Effector memory CD4-positive, alpha-beta T cell (primary cell): Measurements from ENCODE around the gene SETD9.
A peak's percentile ranks its signal among the peaks of the same experiment; 100 is the strongest.

Experiments used
- DNase-seq, 3 donors: peaks; one replicate each; pipeline ENCODE4 v3.0.0-alpha.2; 2020
- H3K27ac ChIP-seq: 2 replicates; pipeline ENCODE4 v1.7.0; 2013; ENCODE audit warnings: mild to moderate bottlenecking, low read length, moderate library complexity; ENCODE audit not compliant: insufficient read depth, poor library complexity, severe bottlenecking
- H3K27me3 ChIP-seq: replicated peaks from 2 replicates; pipeline ENCODE4 v1.7.0; 2013; ENCODE audit warnings: mild to moderate bottlenecking, low read length; ENCODE audit not compliant: insufficient read depth, control insufficient read depth, poor library complexity, severe bottlenecking
- H3K36me3 ChIP-seq: 2 replicates; pipeline ENCODE4 v1.7.0; 2013; ENCODE audit warnings: mild to moderate bottlenecking, low read length, moderate library complexity; ENCODE audit not compliant: control insufficient read depth, insufficient read depth
- H3K4me1 ChIP-seq: 2 replicates; pipeline ENCODE4 v1.7.0; 2013; ENCODE audit warnings: low read length, mild to moderate bottlenecking; ENCODE audit not compliant: control insufficient read depth, insufficient read depth, poor library complexity, severe bottlenecking
- H3K4me3 ChIP-seq: 2 replicates; pipeline ENCODE4 v1.7.0; 2013; ENCODE audit warnings: low read length, low read depth, mild to moderate bottlenecking; ENCODE audit not compliant: insufficient read depth, poor library complexity, severe bottlenecking
- H3K9me3 ChIP-seq: 2 replicates; pipeline ENCODE4 v1.7.0; 2013; ENCODE audit warnings: mild to moderate bottlenecking, low read length, moderate library complexity; ENCODE audit not compliant: control insufficient read depth

The SETD9 gene

DNA sequence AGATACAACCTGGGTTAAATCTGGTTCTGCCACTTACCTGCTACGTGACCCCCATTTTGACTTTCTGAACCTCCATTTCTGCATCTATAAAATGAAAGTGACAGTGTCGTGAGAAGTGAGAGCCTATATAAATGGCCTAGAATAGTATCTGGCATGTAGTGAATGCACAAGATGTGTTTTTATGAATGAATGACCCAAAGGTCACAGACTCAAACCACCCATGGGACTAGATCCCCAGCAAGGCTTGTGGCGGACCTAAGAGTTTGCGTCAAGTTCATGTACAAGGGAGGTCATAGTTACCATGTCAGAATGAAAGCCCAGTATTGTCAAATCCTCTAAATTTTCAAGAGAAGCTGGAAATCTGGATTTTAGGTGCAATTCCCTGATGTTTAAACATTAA lies 11.2 kb upstream of the SETD9 start:
- H3K9me3 ChIP-seq: no peaks in the 10 kb centered on the region
- peaks cover 8% of the 10 kb centered on the region for H3K36me3 ChIP-seq
- H3K4me1 ChIP-seq: no peaks in the 10 kb centered on the region
- DNase-seq: no peak
- no peak overlapping the region for H3K27ac ChIP-seq
- H3K27me3 ChIP-seq: no peaks in the 10 kb centered on the region
- no peak overlapping the region for H3K4me3 ChIP-seq

DNA sequence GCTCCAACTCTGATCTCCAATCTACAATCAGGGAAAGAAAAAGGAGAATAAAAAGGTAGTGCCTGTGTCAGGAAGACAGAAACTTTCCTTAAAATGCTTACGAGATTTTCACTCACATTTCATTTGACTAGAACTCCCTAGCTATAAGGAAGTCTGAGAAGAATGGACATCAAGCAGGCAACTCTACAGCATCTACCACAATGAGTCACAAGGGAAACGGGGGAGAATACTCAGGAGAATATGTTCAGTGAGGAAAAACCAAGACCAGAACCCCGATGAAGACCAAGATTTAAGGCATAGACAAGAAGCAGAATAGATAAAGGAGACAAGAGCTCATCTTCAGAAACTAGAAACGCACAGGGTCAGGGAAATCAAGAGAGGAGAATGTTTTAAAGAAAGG lies 9.0 kb upstream of the SETD9 start:
- Histone ChIP-seq H3K4me1 (no peaks in the 10 kb centered on the region), H3K27ac (no peak overlapping the region), H3K36me3 (no peaks in the 10 kb centered on the region), H3K4me3 (no peak overlapping the region), H3K27me3 (no peaks in the 10 kb centered on the region), H3K9me3 (no peaks in the 10 kb centered on the region)
- no peak for DNase-seq

DNA sequence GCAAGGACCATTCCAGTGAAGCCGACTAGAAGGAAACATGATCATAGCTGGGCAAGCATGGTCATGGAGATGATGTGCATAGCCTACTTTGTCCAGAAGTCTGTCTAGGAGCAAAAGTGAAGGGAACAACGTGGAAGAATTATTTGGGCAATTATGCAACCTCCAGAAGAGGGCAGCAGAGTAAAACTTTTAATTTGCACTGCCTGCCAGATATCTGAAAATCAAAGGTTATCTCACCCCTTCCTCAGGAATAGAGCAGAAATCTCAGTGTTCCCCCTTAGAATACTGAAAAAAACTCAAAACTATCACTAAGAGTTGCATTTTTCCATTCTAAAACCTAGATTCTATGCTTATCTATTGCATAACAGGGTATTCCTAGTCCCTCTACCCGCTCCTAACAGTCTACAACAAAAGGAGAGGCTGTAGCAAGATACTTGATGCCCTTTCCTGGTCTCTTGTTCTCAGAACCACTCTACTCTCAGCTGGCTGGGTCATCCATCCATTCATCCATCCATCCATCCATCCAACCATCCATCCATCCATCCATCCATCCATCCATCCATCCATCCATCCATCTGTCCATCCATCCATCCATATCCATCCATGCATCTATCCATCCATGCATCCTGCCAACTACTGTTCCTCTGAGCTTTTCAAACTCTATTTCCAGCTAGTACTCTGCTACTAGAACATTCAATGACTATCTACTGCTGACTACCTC lies 8.4 kb upstream of the SETD9 start:
- no peak overlapping the region for H3K4me3 ChIP-seq
- H3K27me3 ChIP-seq: no peaks in the 10 kb centered on the region
- H3K9me3 ChIP-seq: no peaks in the 10 kb centered on the region
- no peak overlapping the region for H3K27ac ChIP-seq
- no peaks in the 10 kb centered on the region for H3K36me3 ChIP-seq
- no peaks in the 10 kb centered on the region for H3K4me1 ChIP-seq
- DNase-seq: peak in 1 of 3 donors; percentile 4

DNA sequence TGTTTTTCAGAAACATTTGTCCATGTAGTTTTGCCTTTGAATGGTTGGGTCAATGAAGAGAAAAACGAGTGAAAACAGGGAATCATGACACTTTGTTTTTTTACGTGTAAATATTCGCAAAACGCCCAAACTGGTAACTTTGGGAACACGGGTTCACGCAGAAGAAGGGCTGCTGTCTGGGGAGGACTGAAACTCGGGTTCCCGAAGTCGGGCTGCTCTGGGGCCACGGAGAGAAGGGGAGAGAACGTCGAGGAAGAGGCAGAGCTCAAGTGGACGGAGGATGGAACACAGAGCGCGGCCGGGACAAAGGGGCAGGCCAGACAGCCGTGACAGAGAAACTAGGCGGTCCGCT lies 478 bp upstream of the SETD9 start:
- Histone ChIP-seq H3K4me1 (peaks cover 17% of the 10 kb centered on the region), H3K9me3 (no peaks in the 10 kb centered on the region), H3K4me3 (peak overlapping the region; percentile 75), H3K36me3 (no peaks in the 10 kb centered on the region), H3K27ac (peak overlapping the region; percentile 75), H3K27me3 (no peaks in the 10 kb centered on the region)
- DNase-seq: no peak

DNA sequence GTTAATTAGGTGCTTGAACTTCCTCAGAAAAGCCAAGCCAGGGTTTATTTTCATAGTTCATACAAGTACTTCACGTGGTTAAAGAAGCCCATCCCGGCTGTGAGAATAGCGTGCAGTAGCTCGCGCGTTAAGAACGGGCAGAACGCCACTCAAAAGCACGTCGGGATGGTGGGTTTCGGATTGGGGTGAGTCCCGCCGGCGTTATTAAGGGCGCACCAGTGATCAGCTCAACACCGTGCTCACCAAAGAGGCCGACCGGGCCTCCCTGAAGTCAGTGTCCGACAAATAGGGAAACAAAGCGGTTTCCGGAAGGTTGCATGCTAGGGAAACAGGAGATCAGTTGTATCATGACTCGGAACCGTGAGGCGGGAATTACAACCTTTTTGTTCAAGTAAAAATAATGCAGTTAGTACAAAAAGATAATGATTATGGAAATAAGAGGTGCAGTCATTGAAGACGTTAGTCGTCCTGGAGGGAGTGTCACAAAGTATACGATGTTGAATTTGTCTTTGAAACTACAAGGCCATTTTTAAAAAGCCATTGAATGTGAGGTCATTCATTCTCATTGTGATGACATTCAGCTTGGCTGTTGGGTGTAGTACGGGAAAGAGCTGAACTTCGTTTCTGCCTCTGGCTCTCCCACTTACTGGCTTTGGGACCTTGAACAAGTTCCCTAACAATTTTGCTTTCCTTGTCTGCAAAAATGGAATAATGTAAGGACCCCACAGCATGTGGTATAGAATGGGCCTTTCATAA lies 992 bp downstream of the SETD9 start:
- peak in 2 of 3 donors; percentile 3 to 22 for DNase-seq
- no peaks in the 10 kb centered on the region for H3K36me3 ChIP-seq
- H3K4me3 ChIP-seq: peak overlapping the region; percentile 75
- no peaks in the 10 kb centered on the region for H3K9me3 ChIP-seq
- H3K27me3 ChIP-seq: no peaks in the 10 kb centered on the region
- peaks cover 17% of the 10 kb centered on the region for H3K4me1 ChIP-seq
- H3K27ac ChIP-seq: peak overlapping the region; percentile 75

DNA sequence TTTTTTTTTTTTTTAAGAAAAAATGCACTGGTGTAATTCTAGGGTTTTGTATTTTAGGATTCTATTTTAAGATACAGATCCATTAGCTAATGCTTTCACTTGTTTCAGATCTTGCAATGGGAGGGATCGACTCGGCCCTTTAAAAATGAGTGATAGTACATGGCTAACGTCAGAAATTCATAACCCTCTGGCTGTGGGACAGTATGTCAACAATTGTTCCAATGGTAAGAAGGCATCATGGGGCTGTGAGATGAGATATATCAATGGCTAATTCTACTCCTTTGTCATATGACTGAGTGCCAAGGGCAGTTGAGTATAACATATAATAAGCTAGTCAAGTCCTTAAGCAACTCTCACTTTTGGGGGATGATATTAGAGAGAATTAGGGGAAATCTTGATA lies 4.4 kb downstream of the SETD9 start:
- no peaks in the 10 kb centered on the region for H3K36me3 ChIP-seq
- H3K4me1 ChIP-seq: peaks cover 17% of the 10 kb centered on the region
- H3K27ac ChIP-seq: no peak overlapping the region
- H3K27me3 ChIP-seq: no peaks in the 10 kb centered on the region
- DNase-seq: no peak
- H3K9me3 ChIP-seq: no peaks in the 10 kb centered on the region
- no peak overlapping the region for H3K4me3 ChIP-seq

DNA sequence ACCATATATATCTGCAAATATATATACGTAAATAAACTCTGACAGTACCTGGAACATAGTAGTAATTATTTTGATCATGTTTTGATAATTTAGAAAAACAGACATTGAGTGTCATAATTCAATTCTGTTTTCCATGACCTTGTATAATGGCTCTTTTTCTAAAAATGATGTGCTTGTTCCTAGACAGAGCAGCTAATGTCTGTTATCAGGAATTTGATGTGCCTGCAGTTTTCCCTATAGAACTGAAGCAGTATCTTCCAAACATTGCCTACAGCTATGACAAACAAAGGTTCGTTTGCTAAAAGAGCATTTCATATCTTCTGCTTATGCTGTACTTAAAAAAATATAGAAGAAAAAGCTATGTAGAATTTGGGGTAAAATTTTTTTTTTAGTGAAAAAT lies 5.3 kb downstream of the SETD9 start:
- Histone ChIP-seq H3K9me3 (no peaks in the 10 kb centered on the region), H3K36me3 (no peaks in the 10 kb centered on the region), H3K4me3 (no peak overlapping the region), H3K27ac (no peak overlapping the region), H3K27me3 (no peaks in the 10 kb centered on the region), H3K4me1 (peaks cover 12% of the 10 kb centered on the region)
- DNase-seq: no peak

DNA sequence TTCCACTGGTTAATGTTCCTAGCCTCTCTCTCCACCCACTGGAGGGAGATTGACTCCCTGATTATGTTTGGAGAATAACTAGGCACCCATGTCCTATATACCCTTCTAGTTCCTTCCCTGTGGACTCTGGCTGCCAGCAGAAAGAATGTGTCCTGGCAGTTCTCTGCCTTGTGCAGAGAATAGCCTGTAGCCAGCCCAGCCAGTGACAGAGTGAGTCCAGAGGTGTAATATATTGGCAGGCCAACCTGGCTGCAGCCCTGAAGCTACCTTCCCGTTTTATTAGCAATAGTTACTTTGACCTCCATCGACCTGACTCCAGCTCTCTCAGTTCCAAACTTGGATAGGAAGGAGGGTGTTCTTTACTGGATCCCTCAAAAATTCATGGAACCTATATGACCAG lies 8.1 kb downstream of the SETD9 start:
- DNase-seq: no peak

DNA sequence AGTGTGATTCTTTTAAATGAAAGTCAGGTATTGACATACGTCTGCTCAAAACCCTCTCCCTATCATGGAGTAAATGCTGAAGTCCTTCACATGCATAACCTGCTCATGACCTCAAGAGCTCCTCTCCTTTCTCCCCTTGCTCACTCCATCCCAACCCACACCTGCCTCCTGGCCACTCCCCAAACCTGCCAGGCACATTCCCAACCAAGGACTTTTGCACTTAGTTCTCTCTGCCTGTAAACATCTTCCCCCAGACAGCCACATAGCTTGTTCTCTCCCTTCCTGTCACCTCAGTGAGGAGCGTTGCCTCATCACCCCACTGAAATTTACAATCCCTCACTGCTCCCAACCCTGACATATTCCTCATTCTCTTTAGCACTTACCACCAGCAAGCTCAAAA lies 8.7 kb downstream of the SETD9 start:
- DNase-seq: no peak
- no peak overlapping the region for H3K27ac ChIP-seq
- peaks cover 8% of the 10 kb centered on the region for H3K36me3 ChIP-seq
- H3K9me3 ChIP-seq: no peaks in the 10 kb centered on the region
- H3K4me3 ChIP-seq: no peak overlapping the region
- no peaks in the 10 kb centered on the region for H3K27me3 ChIP-seq
- H3K4me1 ChIP-seq: no peaks in the 10 kb centered on the region

More for the DNA sequence above, 8.1 kb downstream of the SETD9 start:
- no peaks in the 10 kb centered on the region for H3K27me3 ChIP-seq
- H3K9me3 ChIP-seq: no peaks in the 10 kb centered on the region
- H3K27ac ChIP-seq: no peak overlapping the region
- peaks cover 3% of the 10 kb centered on the region for H3K36me3 ChIP-seq
- H3K4me1 ChIP-seq: no peaks in the 10 kb centered on the region
- H3K4me3 ChIP-seq: no peak overlapping the region

DNA sequence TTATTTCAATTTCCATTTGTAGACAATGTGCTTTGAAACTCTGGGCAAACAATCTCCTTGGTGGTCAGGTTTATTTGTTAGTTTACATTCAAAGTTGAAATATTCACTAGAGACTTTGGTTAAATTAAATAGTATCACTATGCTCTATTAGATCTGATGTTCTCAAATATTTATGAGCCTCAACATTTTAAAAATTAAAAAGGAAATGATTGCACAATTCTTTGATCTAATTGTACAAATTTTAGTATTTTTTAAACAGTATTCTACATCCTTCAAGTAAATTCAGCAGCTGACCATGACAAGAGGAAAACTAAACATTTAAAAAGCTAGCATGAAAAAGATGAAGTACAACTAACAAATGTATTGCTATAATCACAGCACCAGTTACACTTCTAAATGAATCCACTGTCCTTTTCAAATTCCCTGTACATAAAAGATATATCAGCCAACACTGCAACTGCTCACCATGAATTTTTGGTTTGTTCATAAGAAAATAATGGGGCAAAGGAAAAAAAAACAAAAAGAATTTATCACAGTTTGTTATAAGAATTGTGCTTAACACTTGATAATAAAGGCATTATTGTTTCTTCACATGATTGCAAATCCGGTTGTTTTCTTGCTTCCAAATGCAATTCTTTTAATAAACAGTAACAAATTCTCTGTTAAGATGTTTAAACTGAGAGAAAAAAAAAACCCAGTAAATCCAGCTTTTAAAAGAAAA lies 10.7 kb downstream of the SETD9 start:
- no peaks in the 10 kb centered on the region for H3K9me3 ChIP-seq

More for the DNA sequence above, 10.7 kb downstream of the SETD9 start:
- H3K27ac ChIP-seq: no peak overlapping the region
- no peak overlapping the region for H3K4me3 ChIP-seq
- peaks cover 20% of the 10 kb centered on the region for H3K36me3 ChIP-seq
- DNase-seq: no peak
- no peaks in the 10 kb centered on the region for H3K27me3 ChIP-seq
- no peaks in the 10 kb centered on the region for H3K4me1 ChIP-seq
